ENCODE results near the gene TBC1D10A.
A peak's percentile ranks its signal among the peaks of the same experiment; 100 is the strongest.

- TF ChIP-seq POLR2AphosphoS5 (IDR thresholded peaks at IDR 0.05; ENCODE audit: borderline replicate concordance, low read depth, low read length), result peak; percentile 45; the same call in 1 of the 2 replicates
- TF ChIP-seq EZH2 (IDR thresholded peaks at IDR 0.05), result no peak
- TF ChIP-seq FOXP2 (optimal IDR thresholded peaks at IDR 0.05; ENCODE audit: control extremely low read depth, extremely low read length, insufficient read depth), result no peak
Measured at GRCh38 chr22:30326706-30327362, at the start of gene TBC1D10A.
